ENCODE data around the gene SLC25A13.

DNA sequence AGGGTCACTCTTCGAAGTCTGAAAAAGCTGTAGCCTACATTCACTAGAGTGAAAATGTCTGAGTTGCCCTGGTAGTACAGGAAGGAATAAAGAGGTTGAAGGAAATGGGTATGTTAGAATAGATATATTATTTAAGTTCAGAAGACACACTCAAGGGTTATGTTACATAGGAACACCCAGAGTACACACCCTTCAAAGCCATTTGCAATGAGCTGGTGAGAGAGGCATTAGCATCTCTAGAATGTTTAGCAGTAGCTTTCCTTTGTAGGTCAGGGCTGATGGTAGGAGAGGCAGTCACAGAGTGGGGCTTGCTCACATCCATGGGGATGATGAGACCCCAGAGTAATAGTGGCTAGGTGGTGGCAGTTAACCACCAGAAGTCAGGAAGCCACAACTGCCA, 221.2 kb downstream of the SLC25A13 start:
- TF ChIP-seq CTCF (IDR thresholded peaks at IDR 0.05; ENCODE audit: low read length): no peak
- TF ChIP-seq EZH2phosphoT487 (IDR thresholded peaks at IDR 0.05; ENCODE audit: low read length): no peak
- TF ChIP-seq EZH2 (optimal IDR thresholded peaks at IDR 0.05; ENCODE audit: low read depth, low read length): no peak

Measured in MM.1S (cell line).